Psoas muscle (tissue), 8 donors: ENCODE measurements around the gene VGLL4. TPM values are rescaled to one million over a fixed set of nuclear protein-coding genes. Genes with fewer than 3 reads are reported as not detected.

Experiments used
- ATAC-seq, 4 donors: fragments of 200-7000 bp; cut with Tn5 transposase; one replicate each; pipeline ENCODE4 v1.9.1; 2020; ENCODE audit warnings: moderate library complexity in 3 of 4, mild to moderate bottlenecking in 2 of 4
- DNase-seq, 2 donors: peaks; one replicate each; pipeline ENCODE4 v3.0.0-alpha.2; 2020
- H3K27ac ChIP-seq: fragments of 200-600 bp; one replicate; pipeline ENCODE4 v1.8.0; 2022
- H3K27me3 ChIP-seq, 3 donors: fragments of 200-600 bp in 1 of 3; one replicate each; pipeline versions ENCODE4 v1.6.1 to v1.8.0; 2013 to 2022; ENCODE audit warnings: low read length in 2 of 3, mild to moderate bottlenecking in 2 of 3, moderate library complexity in 1 of 3; ENCODE audit not compliant: insufficient read depth in 3 of 3
- H3K36me3 ChIP-seq, 2 donors: fragments of 200-600 bp in 1 of 2; one replicate each; pipeline versions ENCODE4 v1.6.1 to v1.8.0; 2013 to 2022; ENCODE audit warnings: low read depth in 1 of 2, mild to moderate bottlenecking in 1 of 2, moderate library complexity in 1 of 2; ENCODE audit not compliant: insufficient read depth in 1 of 2
- H3K4me1 ChIP-seq: fragments of 200-600 bp; one replicate; pipeline ENCODE4 v1.8.0; 2022
- H3K4me3 ChIP-seq: fragments of 200-600 bp; one replicate; pipeline ENCODE4 v1.8.0; 2022; ENCODE audit warnings: mild to moderate bottlenecking
- H3K9me3 ChIP-seq: fragments of 200-600 bp; one replicate; pipeline ENCODE4 v1.8.0; 2022
- CTCF ChIP-seq: fragments of 200-600 bp; IDR thresholded peaks from one replicate; pipeline ENCODE4 v1.8.0; 2022; ENCODE audit warnings: antibody characterized with exemption
- WGBS, 3 donors: extraction: QIAGEN DNeasy Blood & Tissue Kit; methylation state at CpG; one replicate each; pipeline versions ENCODE4 v1.1.6 to v1.1.7; 2013; 5-methylcytosine and 5-hydroxymethylcytosine counted together
- intact Hi-C, 2 donors: fragments of 100-400 bp; cut with DNase I; formaldehyde crosslinking; loops; one replicate each; pipeline versions ENCODE4 v1.11.0 to v1.14.2; 2022
- polyA plus RNA-seq, 3 donors: library from polyadenylated mRNA; stranded (reverse); fragments of 200-250 nt; gene quantifications; one replicate each; pipeline ENCODE4 v1.2.3, GENCODE V29; 2013
- total RNA-seq, 4 donors: library from RNA; stranded (reverse); fragmentation: NEBNext Ultra II Directional in 2 of 4; extraction: Animal tissue kit (Norgen Biotek cat#: 25700) in 2 of 4; gene quantifications; one replicate each; pipeline versions ENCODE4 v1.2.1 to v1.2.4, GENCODE V29; 2021 to 2023
- donor health status: healthy with polysubstance abuse.
- donor health status: DM: no; HTN: no; CAD: no; lungs with moderate emphysema.
- donor health status: Bipolar disorder and iron deficiency.
- donor health status: healthy.
- donor health status: DM: yes; HTN: yes; CAD: no.
- donor health status: DM: no; HTN: no; CAD: no.
- donor health status: DM: no; HTN: no; CAD: no.
- donor health status: DM: yes; HTN: yes; CAD: no.

The VGLL4 gene
- total and polyA plus RNA-seq, 7 donors: 8.0 to 14.8 (median 11.7) TPM

- DNase-seq (no peak), ATAC-seq (no peak)
- no peak overlapping the region for H3K4me3 ChIP-seq
- peaks cover 74% of the 10 kb centered on the region for H3K4me1 ChIP-seq
- no peak for TF ChIP-seq CTCF
- H3K27me3 ChIP-seq: no peaks in the 10 kb centered on the region
- H3K9me3 ChIP-seq: no peaks in the 10 kb centered on the region
- H3K27ac ChIP-seq: peak overlapping the region; percentile 10
- 79 to 88% (median 80%) methylated on average over 6 of the region's 6 CpGs for WGBS, 3 donors
- intact Hi-C loops: no loop called here
- no peaks in the 10 kb centered on the region for H3K36me3 ChIP-seq
Measured at GRCh38 chr3:11606865-11607440, 36.8 kb downstream of the VGLL4 start.

- no peak overlapping the region for H3K4me3 ChIP-seq
- WGBS, 3 donors: 66 to 78% (median 70%) methylated on average over 11 of the region's 11 CpGs
- no peaks in the 10 kb centered on the region for H3K9me3 ChIP-seq
- peak overlapping the region; percentile 54 for H3K27ac ChIP-seq
- intact Hi-C loops: no loop called here
- no peak for DNase-seq
- no peak for TF ChIP-seq CTCF
- no peak for ATAC-seq
- H3K36me3 ChIP-seq: no peaks in the 10 kb centered on the region
- no peaks in the 10 kb centered on the region for H3K27me3 ChIP-seq
- peaks cover 73% of the 10 kb centered on the region for H3K4me1 ChIP-seq
Measured at GRCh38 chr3:11606090-11606784, 37.5 kb downstream of the VGLL4 start.

- H3K27ac ChIP-seq: peak overlapping the region; percentile 54
- intact Hi-C loops: no loop called here
- H3K4me3 ChIP-seq: no peak overlapping the region
- TF ChIP-seq CTCF: no peak
- no peaks in the 10 kb centered on the region for H3K9me3 ChIP-seq
- no peak for DNase-seq
- 92 to 95% (median 95%) methylated on average over 1 of the region's 1 CpG for WGBS, 3 donors
- H3K27me3 ChIP-seq: no peaks in the 10 kb centered on the region
- peaks cover 72% of the 10 kb centered on the region for H3K4me1 ChIP-seq
- no peak for ATAC-seq
- no peaks in the 10 kb centered on the region for H3K36me3 ChIP-seq
Measured at GRCh38 chr3:11605398-11605797, 38.3 kb downstream of the VGLL4 start.

- no peak for ATAC-seq
- Histone ChIP-seq H3K27me3 (no peaks in the 10 kb centered on the region), H3K27ac (peak overlapping the region; percentile 81), H3K9me3 (no peaks in the 10 kb centered on the region), H3K4me1 (peaks cover 69% of the 10 kb centered on the region), H3K4me3 (no peak overlapping the region), H3K36me3 (no peaks in the 10 kb centered on the region)
- DNase-seq: peak in 1 of 2 donors; percentile 52
- 59 to 73% (median 70%) methylated on average over 15 of the region's 15 CpGs for WGBS, 3 donors
- intact Hi-C loops: loop anchor here (5.0 kb wide), 2 partner anchors 33 to 38 kb away; partner anchors contain the start of gene VGLL4 (in 1 of the 2)
- no peak for TF ChIP-seq CTCF
Measured at GRCh38 chr3:11604139-11604892, 39.4 kb downstream of the VGLL4 start.
